Camera-type eye (tissue), 1 donor: Measurements from ENCODE around the gene GRIN3B. TPM values are rescaled to one million over a fixed set of nuclear protein-coding genes. Genes with fewer than 3 reads are reported as not detected.

Experiments used
- total RNA-seq: library from RNA; depleted of rRNA; stranded (reverse); fragments of >200 nt; gene quantifications from one replicate; pipeline ENCODE4 v1.2.3, GENCODE V29; 2014

The GRIN3B gene, protein sequence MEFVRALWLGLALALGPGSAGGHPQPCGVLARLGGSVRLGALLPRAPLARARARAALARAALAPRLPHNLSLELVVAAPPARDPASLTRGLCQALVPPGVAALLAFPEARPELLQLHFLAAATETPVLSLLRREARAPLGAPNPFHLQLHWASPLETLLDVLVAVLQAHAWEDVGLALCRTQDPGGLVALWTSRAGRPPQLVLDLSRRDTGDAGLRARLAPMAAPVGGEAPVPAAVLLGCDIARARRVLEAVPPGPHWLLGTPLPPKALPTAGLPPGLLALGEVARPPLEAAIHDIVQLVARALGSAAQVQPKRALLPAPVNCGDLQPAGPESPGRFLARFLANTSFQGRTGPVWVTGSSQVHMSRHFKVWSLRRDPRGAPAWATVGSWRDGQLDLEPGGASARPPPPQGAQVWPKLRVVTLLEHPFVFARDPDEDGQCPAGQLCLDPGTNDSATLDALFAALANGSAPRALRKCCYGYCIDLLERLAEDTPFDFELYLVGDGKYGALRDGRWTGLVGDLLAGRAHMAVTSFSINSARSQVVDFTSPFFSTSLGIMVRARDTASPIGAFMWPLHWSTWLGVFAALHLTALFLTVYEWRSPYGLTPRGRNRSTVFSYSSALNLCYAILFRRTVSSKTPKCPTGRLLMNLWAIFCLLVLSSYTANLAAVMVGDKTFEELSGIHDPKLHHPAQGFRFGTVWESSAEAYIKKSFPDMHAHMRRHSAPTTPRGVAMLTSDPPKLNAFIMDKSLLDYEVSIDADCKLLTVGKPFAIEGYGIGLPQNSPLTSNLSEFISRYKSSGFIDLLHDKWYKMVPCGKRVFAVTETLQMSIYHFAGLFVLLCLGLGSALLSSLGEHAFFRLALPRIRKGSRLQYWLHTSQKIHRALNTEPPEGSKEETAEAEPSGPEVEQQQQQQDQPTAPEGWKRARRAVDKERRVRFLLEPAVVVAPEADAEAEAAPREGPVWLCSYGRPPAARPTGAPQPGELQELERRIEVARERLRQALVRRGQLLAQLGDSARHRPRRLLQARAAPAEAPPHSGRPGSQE
- total RNA-seq: not detected

DNA sequence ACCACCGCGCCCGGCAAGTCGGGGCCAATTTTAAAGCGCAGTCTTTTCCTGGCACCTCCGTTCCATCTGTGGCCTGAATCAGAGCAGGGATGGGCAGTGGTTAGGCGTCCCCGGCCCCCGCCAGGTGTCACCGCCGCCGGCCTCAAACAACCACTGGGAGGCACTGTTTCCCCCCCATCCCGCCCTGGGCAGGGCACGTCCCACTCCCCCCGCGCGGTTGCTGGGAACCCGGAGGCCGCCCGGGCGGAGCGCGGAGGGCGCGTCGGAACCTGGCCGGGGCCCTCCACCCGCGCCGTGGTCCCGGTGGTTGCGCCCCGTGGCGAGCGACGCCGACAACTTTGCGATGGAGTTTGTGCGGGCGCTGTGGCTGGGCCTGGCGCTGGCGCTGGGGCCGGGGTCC is at the start of gene GRIN3B:
GRIN3B (plus strand) TSS at position 325 of the 400 bp plus-strand sequence; CDS start at position 344, 19 bp downstream.

DNA sequence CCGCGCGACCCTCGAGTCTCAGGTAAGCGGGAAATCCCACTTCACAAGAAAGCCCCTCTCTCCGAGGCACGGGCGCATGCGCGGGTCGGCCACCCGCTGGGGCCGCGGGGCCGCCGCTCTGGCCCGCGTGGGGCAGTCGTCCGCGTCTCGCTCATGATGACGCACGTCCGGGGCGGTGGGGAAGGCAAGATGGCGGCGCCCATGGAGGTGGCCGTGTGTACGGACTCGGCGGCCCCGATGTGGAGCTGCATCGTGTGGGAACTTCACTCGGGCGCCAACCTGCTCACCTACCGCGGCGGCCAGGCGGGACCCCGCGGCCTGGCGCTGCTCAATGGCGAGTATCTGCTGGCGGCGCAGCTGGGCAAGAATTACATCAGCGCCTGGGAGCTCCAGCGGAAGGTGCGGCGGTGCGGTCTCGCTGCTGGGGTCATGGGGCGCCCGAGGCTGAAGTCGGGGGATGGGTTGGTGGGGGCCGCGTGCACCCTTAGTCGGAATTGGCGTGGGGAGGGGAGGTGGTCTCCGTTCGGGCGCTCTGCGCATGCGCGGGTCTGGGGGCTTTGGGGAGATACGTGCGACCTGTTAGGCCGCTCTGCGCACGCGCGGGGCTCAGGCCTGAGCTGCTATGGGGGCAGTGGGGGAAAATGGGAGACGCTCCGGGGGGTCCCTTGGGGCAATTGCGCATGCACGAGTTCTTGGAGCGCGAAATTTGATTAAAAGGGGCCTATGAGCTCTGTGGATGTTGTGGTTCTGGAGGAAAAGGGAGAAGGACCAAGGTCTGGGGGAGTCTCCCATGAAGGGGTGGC is 15.9 kb upstream of the GRIN3B start, which contains the start of gene WDR18:
WDR18 (plus strand) TSS at position 181 of the 803 bp plus-strand sequence; CDS start at position 190, 9 bp downstream.

DNA sequence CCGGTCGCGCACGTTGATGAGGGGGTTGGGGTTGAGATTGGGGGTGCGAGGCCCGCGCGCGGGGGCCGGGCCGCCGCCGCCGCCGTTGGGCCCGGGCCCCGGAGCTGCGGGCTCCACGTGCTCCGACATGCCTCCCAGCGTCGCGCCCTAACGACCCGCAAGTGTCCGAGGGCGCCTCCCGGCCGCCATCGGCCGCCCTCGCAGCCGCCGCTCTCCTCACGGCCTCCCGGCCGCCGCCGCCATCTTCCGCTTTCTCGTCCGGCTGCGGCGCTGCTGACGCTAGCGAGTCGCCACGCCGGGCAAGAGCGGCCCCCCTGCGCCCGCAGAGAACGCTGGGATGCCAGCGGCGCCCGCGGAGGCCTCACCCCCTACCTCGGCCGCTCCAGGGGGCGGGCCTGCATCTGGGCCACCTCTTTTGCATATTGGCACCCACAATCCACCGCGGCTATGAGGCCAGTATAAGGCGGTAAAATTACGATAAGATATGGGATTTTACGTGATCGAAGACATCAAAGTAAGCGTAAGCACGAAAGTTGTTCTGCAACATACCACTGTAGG is 20.7 kb downstream of the GRIN3B start, which contains the start of gene TMEM259:
TMEM259 (minus strand) TSS at position 256 of the 558 bp plus-strand sequence; CDS start at position 129, 127 bp downstream.

DNA sequence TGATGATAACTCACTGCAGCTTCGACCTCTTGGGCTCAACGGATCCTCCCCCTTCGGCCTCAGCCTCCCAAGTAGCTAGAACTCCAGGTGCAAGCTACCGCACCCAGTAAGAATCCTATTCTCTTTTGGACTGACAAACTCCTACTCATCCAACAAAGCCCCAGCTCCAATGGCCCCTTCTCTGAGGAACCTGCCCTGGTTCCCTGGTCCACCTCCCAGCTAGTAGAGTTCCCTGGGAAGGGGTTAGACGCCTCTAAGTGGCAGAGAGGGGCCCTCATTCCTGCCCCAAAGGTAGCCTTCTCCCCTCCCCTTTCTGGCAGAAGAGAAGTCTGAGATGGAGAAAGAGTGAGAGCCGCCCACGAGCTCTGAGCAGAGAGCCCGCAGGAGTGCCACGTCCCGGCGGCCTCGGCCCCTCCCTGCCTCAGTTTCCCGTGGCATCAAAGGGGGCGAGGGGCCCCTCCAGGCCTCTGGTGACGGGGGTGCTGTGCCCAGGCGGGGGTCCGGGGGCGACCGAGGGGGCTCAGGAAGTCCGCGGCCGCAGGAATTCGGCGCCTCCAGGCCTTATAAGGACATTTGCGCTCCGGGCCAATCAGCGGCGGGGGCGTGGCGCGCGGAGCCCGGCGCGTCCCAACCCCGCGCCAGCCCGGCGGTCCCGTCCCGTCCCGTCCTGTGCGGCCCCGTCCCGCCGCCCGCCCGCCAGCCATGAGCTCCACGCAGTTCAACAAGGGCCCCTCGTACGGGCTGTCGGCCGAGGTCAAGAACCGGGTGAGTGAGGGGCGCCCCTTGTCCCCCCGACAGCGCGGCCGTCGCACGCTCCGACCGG is 26.0 kb downstream of the GRIN3B start, which contains the start of gene CNN2:
CNN2 (plus strand) TSS at position 649 of the 823 bp plus-strand sequence; CDS start at position 703, 54 bp downstream.

DNA sequence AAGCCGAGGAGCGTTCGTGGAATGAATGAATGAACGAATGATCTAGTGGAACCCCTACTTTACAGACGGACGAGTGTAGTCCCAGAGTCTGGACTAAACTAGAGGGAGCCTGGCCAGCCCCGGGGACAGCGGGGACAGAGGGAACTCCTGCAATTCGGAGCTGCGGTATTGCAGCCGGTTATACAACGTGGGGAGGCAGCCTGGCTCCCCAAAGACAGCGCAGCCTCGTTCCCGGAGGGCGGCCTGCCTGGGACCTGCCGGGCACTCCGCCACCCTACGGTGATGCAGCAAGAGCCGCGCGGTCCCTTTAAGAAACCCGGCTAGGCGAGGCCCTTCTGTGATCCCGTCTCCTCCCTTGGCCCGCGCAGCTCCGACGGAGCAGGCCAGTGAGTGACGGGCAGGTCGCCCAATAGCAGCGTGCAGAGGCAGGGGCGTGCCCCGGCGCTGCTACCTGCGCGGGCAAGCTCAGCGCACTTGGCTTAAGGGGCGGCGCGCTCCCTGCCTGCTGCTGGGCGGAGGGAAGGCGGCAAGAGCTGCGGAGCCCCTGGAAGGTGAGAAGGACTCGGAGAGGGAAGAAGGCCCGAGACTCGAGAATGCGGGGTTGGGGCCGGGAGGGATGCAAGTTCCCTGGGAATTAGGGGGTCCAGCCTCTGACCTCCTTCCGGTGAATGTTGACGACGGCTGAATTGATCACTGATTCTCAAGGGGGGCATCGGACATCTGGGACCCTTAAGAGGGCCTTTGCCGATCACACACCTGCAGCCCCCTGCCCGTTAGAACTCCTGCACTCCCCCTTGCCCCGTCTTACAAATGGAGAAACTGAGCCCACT is 39.6 kb downstream of the GRIN3B start, which contains the start of gene ABCA7:
ABCA7 (plus strand) TSS at position 462 of the 830 bp plus-strand sequence. CDS start 1,255 bp downstream, outside the sequence.

Other genes starting within 250 kb of the GRIN3B start
- 1.4 TPM for gene MISP, start 249.3 kb upstream of the GRIN3B start, total RNA-seq
- gene PTBP1, start 203.0 kb upstream of the GRIN3B start, total RNA-seq: 113 TPM
- gene PLPPR3, start 178.5 kb upstream of the GRIN3B start, total RNA-seq: 21.2 TPM
- 3.4 TPM for gene AZU1, start 172.6 kb upstream of the GRIN3B start, total RNA-seq
- 2.5 TPM for gene PRTN3, start 159.4 kb upstream of the GRIN3B start, total RNA-seq
- 6.4 TPM for gene ELANE, start 148.1 kb upstream of the GRIN3B start, total RNA-seq
- gene CFD, start 140.8 kb upstream of the GRIN3B start, total RNA-seq: 15.3 TPM
- gene MED16, start 107.2 kb upstream of the GRIN3B start, total RNA-seq: 70.6 TPM
- not detected for gene RNU6-9, start 106.9 kb upstream of the GRIN3B start, total RNA-seq
- 34.8 TPM for gene R3HDM4, start 87.2 kb upstream of the GRIN3B start, total RNA-seq
- gene KISS1R, start 83.1 kb upstream of the GRIN3B start, total RNA-seq: not detected
- gene ARID3A, start 74.4 kb upstream of the GRIN3B start, total RNA-seq: 12.7 TPM
- 52.4 TPM for gene WDR18, start 16.1 kb upstream of the GRIN3B start, total RNA-seq
- gene TMEM259, start 20.7 kb downstream of the GRIN3B start, total RNA-seq: 103 TPM
- gene RNU6-2, start 21.1 kb downstream of the GRIN3B start, total RNA-seq: not detected
- 60.9 TPM for gene CNN2, start 26.2 kb downstream of the GRIN3B start, total RNA-seq
- gene ABCA7, start 39.7 kb downstream of the GRIN3B start, total RNA-seq: 84.4 TPM
- gene ARHGAP45, start 66.7 kb downstream of the GRIN3B start, total RNA-seq: 11.5 TPM
- 101 TPM for gene POLR2E, start 95.0 kb downstream of the GRIN3B start, total RNA-seq
- 157 TPM for gene GPX4, start 103.6 kb downstream of the GRIN3B start, total RNA-seq
- 17.3 TPM for gene SBNO2, start 173.8 kb downstream of the GRIN3B start, total RNA-seq
- 58.2 TPM for gene STK11, start 205.4 kb downstream of the GRIN3B start, total RNA-seq
- gene CBARP, start 237.6 kb downstream of the GRIN3B start, total RNA-seq: 6.2 TPM
- gene ATP5F1D, start 241.3 kb downstream of the GRIN3B start, total RNA-seq: 30.1 TPM
- gene MIDN, start 248.2 kb downstream of the GRIN3B start, total RNA-seq: 48.5 TPM